H1 (cell line): ENCODE data around the gene ZXDC. TPM values are rescaled to one million over a fixed set of nuclear protein-coding genes. Genes with fewer than 3 reads are reported as not detected.

ENCODE experiments used
- BCL11A ChIP-seq, 2 experiments: IDR thresholded peaks; one replicate each; pipeline ENCODE4 v1.6.1; 2011; ENCODE audit warnings: low read depth in 2 of 2, low read length in 2 of 2, mild to moderate bottlenecking in 2 of 2
- FOSL1 ChIP-seq: IDR thresholded peaks from 2 replicates; pipeline ENCODE4 v1.6.1; 2011; ENCODE audit warnings: mild to moderate bottlenecking, low read depth, low read length, moderate library complexity; ENCODE audit not compliant: insufficient read depth
- NRF1 ChIP-seq: IDR thresholded peaks from 2 replicates; pipeline ENCODE4 v1.6.1; 2011; ENCODE audit warnings: mild to moderate bottlenecking, low read depth, low read length, improper control_type of control experiment
- POU5F1 ChIP-seq: IDR thresholded peaks from 2 replicates; pipeline ENCODE4 v1.6.1; 2011; ENCODE audit warnings: low read depth, mild to moderate bottlenecking, low read length, moderate library complexity
- TAF7 ChIP-seq: optimal IDR thresholded peaks from 2 replicates; pipeline ENCODE3; 2011; ENCODE audit warnings: low read depth, mild to moderate bottlenecking, inconsistent platforms, low read length, moderate library complexity, borderline replicate concordance
- polyA plus RNA-seq, 7 experiments: library from polyadenylated mRNA; depleted of rRNA in 3 of 7; stranded (reverse) in 5 of 7; unstranded in 2 of 7; fragments of >200 nt in 5 of 7; fragments of 200-250 nt in 2 of 7; gene quantifications; 1 replicate in 5 of 7; 2 replicates in 1 of 7; 4 replicates in 1 of 7; pipeline versions ENCODE4 v1.2.1 to v1.2.3, GENCODE V29; 2011 to 2013; ENCODE audit warnings: missing spikeins in 2 of 7, mixed read lengths in 2 of 7
- total RNA-seq: library from RNA; stranded (reverse); fragmentation: NEBNext Ultra II Directional; extraction: Animal tissue kit (Norgen Biotek cat#: 25700); gene quantifications from 2 replicates; pipeline ENCODE4 v1.2.1, GENCODE V29; 2021

Gene ZXDC
- total and polyA plus RNA-seq, 2 of the 8 experiments (the other 6 are each of a cell fraction or from before 2014, with no cell fraction given), result 12.7 to 24.3 TPM

GRCh38 chr3:126491221-126492013, 15.7 kb upstream of the ZXDC start (continued):
- no peak for TF ChIP-seq POU5F1
- TF ChIP-seq BCL11A (IDR thresholded peaks at IDR 0.05; ENCODE audit: low read depth in 2 of 2, low read length in 2 of 2), result no peak
- TF ChIP-seq TAF7, result no peak
- no peak for TF ChIP-seq FOSL1
- no peak for TF ChIP-seq NRF1
